HepG2 (cell line): Measurements from ENCODE around the gene ALDH3A1.

ENCODE experiments used
- CAMTA2 ChIP-seq: sonication (generic); formaldehyde crosslinking; IDR thresholded peaks from 2 replicates; pipeline ENCODE4 v1.4.0; 2020; ENCODE audit warnings: mild to moderate bottlenecking, missing genetic modification reagents, borderline replicate concordance
- CTCF ChIP-seq: sonication (generic); formaldehyde crosslinking; IDR thresholded peaks from 2 replicates; pipeline ENCODE4 v1.5.0; 2020; ENCODE audit warnings: mild to moderate bottlenecking, missing genetic modification reagents, moderate library complexity
- FOSL2 ChIP-seq: sonication (generic); formaldehyde crosslinking; IDR thresholded peaks from 2 replicates; pipeline ENCODE4 v1.4.0; 2020; ENCODE audit warnings: missing genetic modification reagents
- GATAD1 ChIP-seq: IDR thresholded peaks from 2 replicates; pipeline ENCODE4 v1.6.1; 2016; ENCODE audit warnings: missing genetic modification reagents, missing compliant biosample characterization
- HMG20B ChIP-seq: conservative IDR thresholded peaks from 2 replicates; pipeline ENCODE4 v1.6.1; 2016; ENCODE audit warnings: missing genetic modification reagents, missing compliant biosample characterization
- KAT7 ChIP-seq: IDR thresholded peaks from 2 replicates; pipeline ENCODE4 v1.6.1; 2018; ENCODE audit warnings: borderline replicate concordance, missing compliant biosample characterization
- KLF16 ChIP-seq, 2 experiments: sonication (generic) in 1 of 2; formaldehyde crosslinking in 1 of 2; IDR thresholded peaks; 2 replicates each; pipeline versions ENCODE4 v1.6.1 to v1.8.0; 2016 to 2023; ENCODE audit warnings: missing genetic modification reagents in 2 of 2, missing compliant biosample characterization in 1 of 2
- MAFK ChIP-seq, 2 experiments: IDR thresholded peaks in 1 of 2; conservative IDR thresholded peaks in 1 of 2; 2 replicates each; pipeline ENCODE4 v1.6.1; 2011; ENCODE audit warnings: improper control_type of control experiment in 2 of 2, low read length in 2 of 2
- POLR2A ChIP-seq, 2 experiments: IDR thresholded peaks; 2 replicates each; pipeline ENCODE4 v1.6.1; 2011; ENCODE audit warnings: low read depth in 2 of 2, low read length in 2 of 2, mild to moderate bottlenecking in 1 of 2, moderate library complexity in 1 of 2; ENCODE audit not compliant: insufficient read depth in 1 of 2
- RAD21 ChIP-seq: fragments of 450-650 bp; formaldehyde crosslinking; IDR thresholded peaks from 2 replicates; pipeline ENCODE4 v1.5.0; 2020; ENCODE audit warnings: mild to moderate bottlenecking
- YEATS4 ChIP-seq: sonication (generic); formaldehyde crosslinking; IDR thresholded peaks from 2 replicates; pipeline ENCODE4 v1.4.0; 2020; ENCODE audit warnings: missing genetic modification reagents, borderline replicate concordance
- ZNF230 ChIP-seq: sonication (generic); formaldehyde crosslinking; IDR thresholded peaks from 2 replicates; pipeline ENCODE4 v1.4.0; 2020; ENCODE audit warnings: mild to moderate bottlenecking, missing genetic modification reagents

- TF ChIP-seq FOSL2 (CRISPR knock-in tag) (no peak), MAFK (conservative IDR thresholded peaks at IDR 0.05 in 1 of 2, IDR thresholded peaks at IDR 0.05 in 1 of 2; ENCODE audit: low read length in 2 of 2) (no peak), KLF16 (CRISPR knock-in tag; IDR thresholded peaks at IDR 0.05) (no peak), ZNF230 (no peak), RAD21 (CRISPR knock-in tag) (no peak), POLR2A (IDR thresholded peaks at IDR 0.05; ENCODE audit: insufficient read depth in 1 of 2, low read depth in 2 of 2, low read length in 2 of 2) (no peak), CTCF (CRISPR knock-in tag) (no peak), HMG20B (no peak), GATAD1 (CRISPR knock-in tag) (no peak), YEATS4 (CRISPR knock-in tag) (no peak), CAMTA2 (no peak), KAT7 (CRISPR knock-in tag) (no peak)
Measured at GRCh38 chr17:19757536-19758180, 9.6 kb upstream of the ALDH3A1 start.
